ENCODE measurements around the gene FGFR4. TPM values are rescaled to one million over a fixed set of nuclear protein-coding genes. Genes with fewer than 3 reads are reported as not detected.

Gene FGFR4
- total RNA-seq, 1 donor from 2014 or later = 1.7 TPM

GRCh38 chr5:177132136-177133095 lies 45.7 kb downstream of the FGFR4 start:
- Mint-ChIP-seq H3K4me1 (ENCODE audit: unreplicated experiment) (peaks cover 33% of the 10 kb centered on the region), H3K27me3 (ENCODE audit: unreplicated experiment) (no peaks in the 10 kb centered on the region), H3K4me3 (ENCODE audit: unreplicated experiment) (no peak overlapping the region), H3K27ac (ENCODE audit: unreplicated experiment) (no peak overlapping the region), H3K36me3 (ENCODE audit: unreplicated experiment) (peaks cover 18% of the 10 kb centered on the region), H3K9me3 (ENCODE audit: unreplicated experiment) (no peaks in the 10 kb centered on the region)
- no peak for TF ChIP-seq CTCF (IDR thresholded peaks at IDR 0.05)
- no peak for DNase-seq (ENCODE audit: extremely low spot score, unreplicated experiment)

- H3K4me1 Mint-ChIP-seq (ENCODE audit: unreplicated experiment) = peaks cover 35% of the 10 kb centered on the region
- TF ChIP-seq CTCF (IDR thresholded peaks at IDR 0.05) = no peak
- peak within 1 kb of the TSS; percentile 89 for H3K27ac Mint-ChIP-seq (ENCODE audit: unreplicated experiment)
- peak within 1 kb of the TSS; percentile 80 for H3K4me3 Mint-ChIP-seq (ENCODE audit: unreplicated experiment)
- peak; percentile 89 for DNase-seq (ENCODE audit: extremely low spot score, unreplicated experiment)
- H3K27me3 Mint-ChIP-seq (ENCODE audit: unreplicated experiment) = no peaks in the 10 kb centered on the region
- peaks cover 21% of the 10 kb centered on the region for H3K36me3 Mint-ChIP-seq (ENCODE audit: unreplicated experiment)
- H3K9me3 Mint-ChIP-seq (ENCODE audit: unreplicated experiment) = no peaks in the 10 kb centered on the region
Observed at GRCh38 chr5:177133096-177133852, 46.6 kb downstream of the FGFR4 start, which contains the start of gene NSD1. TSS of gene NSD1 (plus strand) at chr5:177133773. CDS start at chr5:177135104, 1,331 bp downstream.

GRCh38 chr5:177133853-177134696 lies 47.4 kb downstream of the FGFR4 start:
- Mint-ChIP-seq H3K27ac (ENCODE audit: unreplicated experiment) (peak overlapping the region; percentile 89), H3K27me3 (ENCODE audit: unreplicated experiment) (no peaks in the 10 kb centered on the region), H3K4me1 (ENCODE audit: unreplicated experiment) (peaks cover 34% of the 10 kb centered on the region), H3K4me3 (ENCODE audit: unreplicated experiment) (peak overlapping the region; percentile 80), H3K9me3 (ENCODE audit: unreplicated experiment) (no peaks in the 10 kb centered on the region), H3K36me3 (ENCODE audit: unreplicated experiment) (peaks cover 21% of the 10 kb centered on the region)
- no peak for TF ChIP-seq CTCF (IDR thresholded peaks at IDR 0.05)
- no peak for DNase-seq (ENCODE audit: extremely low spot score, unreplicated experiment)

- Mint-ChIP-seq H3K27ac (ENCODE audit: unreplicated experiment) (peak overlapping the region; percentile 89), H3K4me1 (ENCODE audit: unreplicated experiment) (peaks cover 37% of the 10 kb centered on the region), H3K27me3 (ENCODE audit: unreplicated experiment) (no peaks in the 10 kb centered on the region), H3K4me3 (ENCODE audit: unreplicated experiment) (peak overlapping the region; percentile 80), H3K36me3 (ENCODE audit: unreplicated experiment) (peaks cover 21% of the 10 kb centered on the region), H3K9me3 (ENCODE audit: unreplicated experiment) (no peaks in the 10 kb centered on the region)
- no peak for DNase-seq (ENCODE audit: extremely low spot score, unreplicated experiment)
- TF ChIP-seq CTCF (IDR thresholded peaks at IDR 0.05) = no peak
Observed at GRCh38 chr5:177134697-177135225, 48.0 kb downstream of the FGFR4 start.

Data from osteocyte (in vitro differentiated cells).